HG03558 (cell line): Measurements from ENCODE around the gene EPB41L2.

Source experiments
- ATAC-seq: cut with Tn5 transposase; IDR thresholded peaks from one replicate; pipeline ENCODE4 v1.9.1; 2021; ENCODE audit warnings: moderate number of reproducible peaks; ENCODE audit not compliant: unreplicated experiment; ENCODE audit errors: extremely low read depth

The EPB41L2 gene

DNA sequence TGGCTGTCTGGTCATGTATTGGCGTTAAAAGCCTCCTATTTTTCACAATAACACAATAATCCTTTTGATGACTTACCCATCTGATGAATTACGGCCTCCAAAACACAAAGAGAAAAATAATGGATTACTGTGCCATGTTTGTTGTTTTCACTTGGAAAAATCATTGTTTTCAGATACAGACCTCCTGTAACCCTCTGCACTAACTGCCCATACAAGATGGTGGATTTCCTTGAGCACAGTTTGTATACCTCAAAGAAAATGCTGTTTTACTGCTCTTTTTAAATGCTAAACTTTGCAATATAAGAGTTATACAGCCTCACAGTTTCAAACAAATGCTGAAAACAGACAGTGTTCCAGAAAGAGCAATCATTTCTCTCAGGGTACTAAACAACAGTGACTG is 174.8 kb downstream of the EPB41L2 start:
- ATAC-seq: no peak

DNA sequence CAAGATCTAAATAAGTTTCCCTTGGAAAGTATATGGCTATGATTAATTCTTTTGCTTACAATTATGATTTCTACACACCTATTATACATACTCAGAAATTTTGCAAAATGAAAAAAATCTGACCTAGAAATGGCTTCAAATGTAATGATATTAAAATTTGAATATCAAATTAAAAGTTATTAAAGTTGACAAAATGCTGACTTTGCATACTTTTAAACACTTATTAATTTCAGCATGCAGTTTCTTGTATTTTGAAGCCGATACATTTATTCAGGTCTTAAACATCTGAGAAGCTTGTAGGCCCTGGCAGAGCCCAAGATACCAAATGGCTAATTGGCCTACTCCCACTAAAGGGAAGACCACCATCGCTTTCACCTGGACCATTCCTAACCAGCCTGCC is 176.1 kb downstream of the EPB41L2 start:
- no peak for ATAC-seq

DNA sequence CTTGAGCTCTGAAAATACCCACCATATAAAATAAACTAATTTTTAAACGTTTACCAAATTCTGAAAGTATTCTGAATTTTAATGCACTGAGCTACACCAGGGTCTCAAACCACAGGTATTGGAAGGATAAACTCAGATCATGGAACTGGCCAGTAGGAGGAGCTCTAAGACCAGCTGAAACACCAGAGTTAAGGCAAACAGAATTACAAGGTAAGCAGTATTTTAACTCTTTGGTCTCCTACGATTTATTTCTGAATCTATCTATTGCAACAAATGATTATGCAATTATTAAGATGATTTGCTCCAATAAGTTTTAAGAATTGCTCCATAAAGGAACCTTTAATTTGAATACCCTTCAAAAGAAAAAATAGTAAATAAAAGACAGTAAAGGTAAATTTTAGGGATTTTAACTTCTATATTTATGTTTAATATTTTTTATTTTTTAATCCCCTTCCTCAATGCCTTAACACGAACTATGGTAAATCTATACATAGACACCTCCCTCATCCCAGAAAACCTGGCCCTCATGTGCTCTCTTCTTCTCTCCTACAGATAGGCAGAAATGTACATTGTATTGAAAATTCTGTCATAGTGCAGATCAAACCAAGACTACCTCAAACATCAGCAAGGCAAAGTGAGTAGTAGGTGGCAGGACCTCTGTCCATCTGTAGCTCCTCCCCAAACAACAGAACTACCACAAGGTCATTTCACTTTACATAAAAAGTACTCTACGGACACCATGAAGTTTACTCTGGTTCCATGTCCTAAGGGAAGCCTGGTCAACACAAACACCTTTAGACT is 177.5 kb downstream of the EPB41L2 start:
- peak; percentile 73 for ATAC-seq

DNA sequence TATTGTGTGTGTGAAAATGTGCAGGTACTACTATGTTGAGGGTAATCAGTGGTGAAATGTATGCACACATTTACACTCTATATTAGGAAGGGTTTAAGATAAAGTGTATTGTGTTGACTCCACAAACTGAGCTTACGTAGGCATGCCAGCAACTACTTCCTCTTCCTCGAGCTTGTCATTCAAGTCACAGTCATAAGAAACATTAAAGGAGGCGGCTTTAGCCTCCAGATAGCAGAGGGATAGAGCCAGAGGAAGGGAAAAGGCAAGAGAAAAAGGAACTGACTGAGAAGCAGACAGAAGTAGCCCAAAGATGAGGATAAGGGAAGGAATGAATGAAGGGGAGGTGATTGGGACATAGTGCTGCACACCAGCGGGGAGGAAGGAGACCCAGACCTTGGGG is 180.7 kb downstream of the EPB41L2 start:
- ATAC-seq: no peak

DNA sequence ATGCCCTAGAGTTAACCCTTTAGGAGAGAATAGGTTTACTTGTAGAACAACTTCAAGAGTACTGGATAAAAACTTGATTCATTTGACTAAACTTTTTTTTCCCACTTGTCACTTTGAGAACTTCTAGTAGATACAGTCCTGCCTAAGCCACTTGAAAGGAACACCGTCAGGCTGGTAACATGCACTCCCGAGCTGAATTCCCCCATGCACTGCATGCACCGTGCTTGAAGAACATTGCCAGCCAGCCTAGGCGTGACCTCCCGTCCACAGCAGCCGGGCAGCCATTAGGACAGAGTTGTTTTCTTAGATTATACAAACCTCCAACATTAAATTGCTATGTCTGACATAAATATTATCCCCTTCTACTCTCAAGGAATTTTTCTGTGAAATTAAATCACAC is 183.2 kb downstream of the EPB41L2 start:
- ATAC-seq: no peak

DNA sequence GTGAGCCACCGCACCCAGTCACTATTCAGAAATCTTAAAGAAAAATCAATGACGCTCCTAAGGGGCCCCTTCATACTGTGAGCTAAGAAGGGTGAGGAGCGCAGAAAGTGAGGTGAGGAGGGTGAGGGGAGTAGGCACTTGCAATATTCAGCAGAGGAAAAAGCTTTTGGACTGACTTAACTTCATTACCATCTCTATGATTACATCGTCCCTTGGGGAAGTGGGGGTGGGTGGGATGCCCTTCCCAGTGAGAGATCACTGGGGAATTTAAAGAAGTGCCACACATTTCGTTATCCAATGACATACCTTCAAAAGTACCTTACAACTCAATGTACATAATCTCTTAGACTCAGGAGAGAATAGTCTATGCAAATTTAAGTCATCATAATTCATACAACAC is 189.3 kb downstream of the EPB41L2 start:
- ATAC-seq: no peak

DNA sequence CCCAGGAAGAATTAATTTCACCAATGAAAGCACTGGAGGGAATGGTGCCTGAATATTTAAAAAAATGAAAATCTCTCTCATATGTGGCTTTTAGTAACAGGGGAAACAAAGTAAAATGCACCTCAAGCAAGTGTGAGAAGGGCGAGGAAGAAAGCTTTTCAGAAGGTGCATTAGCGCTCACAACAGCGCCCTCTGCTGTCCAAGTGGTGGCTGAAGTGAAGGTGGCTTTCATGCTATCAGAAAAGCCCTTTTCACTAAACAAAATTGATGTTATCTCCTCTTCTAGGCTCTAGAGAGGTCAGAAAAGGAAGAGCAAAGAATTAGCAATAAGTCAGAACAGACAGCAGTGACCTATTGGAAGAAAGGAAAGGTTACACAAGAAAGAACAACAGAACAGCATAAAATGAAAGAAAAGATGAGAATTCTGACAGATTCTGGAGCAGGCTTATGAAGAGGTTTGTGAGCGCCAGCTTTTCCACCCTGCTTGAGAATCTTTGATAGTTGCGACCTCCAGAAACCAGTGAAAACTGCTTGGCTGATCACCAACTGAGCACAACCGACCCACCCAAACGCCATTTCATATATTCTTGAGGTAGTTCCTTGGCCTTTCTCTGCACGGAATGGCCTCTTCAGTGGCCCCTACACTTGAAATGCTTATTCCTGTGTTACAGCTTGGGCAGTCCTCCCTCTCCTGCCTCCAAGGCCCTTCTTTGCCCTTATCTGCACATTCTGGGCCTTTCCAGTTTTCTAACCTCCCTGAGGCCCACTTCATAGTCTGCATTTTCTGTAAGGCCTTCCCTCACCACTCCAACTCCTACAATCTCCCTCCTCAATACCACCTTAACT is 190.6 kb downstream of the EPB41L2 start:
- no peak for ATAC-seq

DNA sequence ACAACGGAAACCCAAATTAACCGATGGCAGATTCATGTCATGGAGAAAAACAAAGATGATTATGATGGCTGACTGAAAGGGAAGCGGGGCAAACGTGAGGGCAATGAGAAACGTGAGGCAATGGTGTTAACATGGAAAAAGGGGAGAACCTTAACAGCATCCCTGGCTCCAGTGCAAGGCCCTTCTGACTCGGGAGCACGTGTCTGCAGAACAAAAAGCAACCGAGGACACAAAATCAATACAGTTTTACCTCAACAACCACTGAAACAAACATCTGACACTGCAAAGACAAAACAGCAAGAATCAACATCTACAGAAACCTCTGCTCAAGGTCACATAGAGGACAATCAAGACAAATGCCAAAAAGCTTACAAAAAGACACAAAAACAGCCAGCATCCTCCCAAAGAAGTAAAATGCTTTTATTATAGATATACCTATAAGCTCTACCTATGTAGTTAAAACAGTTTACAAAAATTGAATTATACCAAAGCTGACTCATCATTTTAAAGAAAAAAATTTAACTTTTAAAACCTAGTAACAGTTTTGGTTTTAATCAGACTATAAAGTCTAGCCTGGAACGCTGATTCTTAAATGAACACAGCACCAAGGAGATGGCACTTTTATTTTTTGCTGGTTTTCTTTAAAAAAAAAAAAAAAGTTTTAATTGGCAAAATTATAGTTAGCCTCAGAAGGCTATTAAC is 192.7 kb downstream of the EPB41L2 start:
- no peak for ATAC-seq

DNA sequence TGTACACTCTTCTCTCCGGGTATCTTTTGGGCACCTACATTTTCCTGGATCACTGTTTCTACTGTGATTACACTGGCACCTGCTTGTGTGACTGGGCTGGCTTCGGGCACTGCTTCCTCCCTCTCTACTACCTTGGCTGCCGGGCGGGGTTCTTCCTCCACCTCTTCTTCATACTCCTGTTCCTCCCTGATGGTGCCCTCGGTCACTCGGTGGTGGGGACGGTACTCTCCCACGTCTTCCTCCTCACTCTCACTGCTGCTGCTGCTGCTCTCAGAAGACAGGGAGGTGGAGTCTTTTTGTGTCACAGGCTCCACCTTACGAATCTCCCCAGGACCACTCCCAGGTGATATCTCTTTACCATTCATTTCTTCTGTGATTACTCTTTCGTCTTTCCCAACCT is 193.4 kb downstream of the EPB41L2 start:
- ATAC-seq: no peak

DNA sequence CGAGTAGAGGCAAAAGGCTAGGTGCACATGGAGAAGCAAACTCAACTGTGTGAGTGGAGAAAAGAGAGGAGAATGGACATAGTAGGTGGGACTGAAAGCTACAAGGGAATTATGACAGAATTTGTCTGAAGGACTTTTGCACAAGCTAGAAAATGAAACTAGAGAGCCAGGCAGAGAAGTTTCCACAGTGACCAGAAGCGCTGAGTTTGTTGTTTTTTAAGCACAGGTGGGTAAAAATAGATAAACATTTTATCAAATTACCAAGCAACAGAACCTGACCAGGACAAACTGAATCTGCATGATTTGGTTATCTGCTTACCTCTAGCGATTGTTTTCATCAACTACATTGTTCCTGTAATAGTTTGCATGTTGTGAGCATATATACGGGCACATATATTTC is 197.3 kb downstream of the EPB41L2 start:
- ATAC-seq: no peak

DNA sequence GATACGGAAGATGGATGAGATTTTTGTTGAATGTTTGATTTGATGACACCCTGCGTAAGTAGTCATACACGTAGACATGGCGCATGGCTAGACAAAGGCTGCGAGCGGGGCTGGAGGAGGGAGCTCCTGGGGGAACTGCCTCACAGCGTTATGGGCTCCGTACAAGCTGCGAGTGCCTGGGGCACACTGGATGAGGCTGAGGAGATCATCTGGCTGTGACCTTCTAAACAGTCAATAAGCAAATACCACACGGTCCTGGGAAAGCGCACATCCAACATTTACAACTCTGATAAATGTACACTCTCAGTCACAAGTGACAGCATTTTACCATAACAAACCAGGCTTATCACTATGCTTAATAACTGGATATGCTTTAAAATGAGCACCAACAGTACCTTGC is 198.7 kb downstream of the EPB41L2 start:
- no peak for ATAC-seq

DNA sequence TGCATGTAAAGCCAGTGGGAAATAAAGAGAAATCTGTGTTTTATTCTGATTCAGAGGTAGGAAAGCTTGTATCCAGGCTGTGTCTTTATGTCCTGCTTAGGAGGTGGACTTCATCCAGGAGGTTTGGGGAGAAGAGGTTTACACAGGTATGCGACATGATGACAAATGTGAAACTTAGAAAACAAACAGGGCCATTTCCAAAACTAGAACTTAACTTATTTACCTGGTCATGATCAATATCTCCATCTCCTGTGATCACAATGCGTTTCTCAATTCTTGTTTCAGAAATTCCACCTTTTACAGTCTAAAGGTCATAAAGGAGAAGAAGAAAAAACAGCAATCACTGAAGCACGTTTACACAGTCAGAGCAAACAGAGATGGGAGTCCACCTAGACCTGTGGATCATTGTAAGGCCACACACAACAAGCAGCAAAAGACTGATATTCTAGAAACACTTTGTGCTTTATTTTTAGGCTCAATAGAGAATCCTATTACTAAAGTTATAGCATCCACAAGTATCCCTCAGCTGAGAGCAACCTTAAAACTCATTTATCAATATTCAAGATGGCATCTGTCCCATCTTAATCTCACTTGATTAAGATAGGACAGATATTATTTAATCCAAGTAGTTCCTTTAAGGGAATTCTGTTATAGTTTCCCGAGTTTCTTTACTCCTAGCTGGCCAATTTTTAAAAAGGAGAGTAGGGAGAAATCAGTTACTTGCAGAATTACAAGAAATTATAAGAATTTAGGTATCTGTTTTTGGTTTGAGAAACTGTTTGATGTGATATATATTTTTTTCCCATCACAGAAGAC is 199.4 kb downstream of the EPB41L2 start:
- ATAC-seq: no peak

DNA sequence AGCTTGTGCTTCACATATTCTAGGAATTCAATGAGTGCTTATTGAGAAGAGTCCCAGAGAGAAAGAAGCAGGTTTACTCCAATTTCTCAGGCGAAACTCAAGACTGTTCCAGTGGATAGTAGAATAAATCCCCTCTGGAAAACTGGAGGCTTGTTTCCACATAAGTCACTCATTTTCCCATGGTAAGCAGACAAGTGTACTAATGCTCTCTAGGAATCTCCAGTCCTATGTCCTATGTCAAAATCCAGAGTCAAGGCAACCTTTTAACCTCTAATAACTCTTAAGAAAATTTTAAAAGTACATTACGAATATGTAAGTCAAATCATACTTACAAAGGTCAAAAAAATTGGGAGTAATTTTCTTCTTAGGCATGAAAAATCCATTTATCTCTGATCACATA is 200.7 kb downstream of the EPB41L2 start:
- no peak for ATAC-seq

DNA sequence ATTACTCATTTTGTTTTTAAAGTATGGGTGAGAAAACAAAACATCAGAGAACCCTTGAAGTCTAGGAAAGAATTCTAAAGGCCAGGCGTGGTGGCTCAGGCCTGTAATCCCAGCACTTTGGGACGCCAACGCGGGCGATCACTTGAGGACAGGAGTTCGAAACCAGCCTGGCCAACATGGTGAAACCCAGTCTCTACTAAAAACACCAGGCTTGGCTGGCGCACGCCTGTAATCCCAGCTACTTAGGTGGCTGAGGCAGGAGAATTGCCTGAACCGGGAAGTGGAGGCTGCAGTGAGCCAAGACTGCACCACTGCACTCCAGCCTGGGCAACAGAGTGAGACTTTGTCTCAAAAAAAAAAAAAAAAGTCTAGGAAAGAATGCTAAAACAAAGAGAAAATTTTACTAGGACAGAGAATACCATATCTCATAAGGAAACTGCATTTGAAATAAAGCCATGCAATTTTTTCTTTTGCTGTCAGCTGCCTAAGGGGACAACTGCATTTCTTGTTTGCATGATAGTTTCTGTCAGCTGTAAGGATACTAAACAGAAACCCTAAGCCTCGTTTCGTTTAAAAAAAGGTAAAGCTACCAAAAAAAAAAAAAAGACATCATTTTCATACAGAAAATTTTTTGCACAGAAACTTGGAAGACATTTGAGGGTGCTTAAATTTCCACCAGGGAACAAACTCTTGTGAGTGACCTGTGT is 203.7 kb downstream of the EPB41L2 start:
- no peak for ATAC-seq

DNA sequence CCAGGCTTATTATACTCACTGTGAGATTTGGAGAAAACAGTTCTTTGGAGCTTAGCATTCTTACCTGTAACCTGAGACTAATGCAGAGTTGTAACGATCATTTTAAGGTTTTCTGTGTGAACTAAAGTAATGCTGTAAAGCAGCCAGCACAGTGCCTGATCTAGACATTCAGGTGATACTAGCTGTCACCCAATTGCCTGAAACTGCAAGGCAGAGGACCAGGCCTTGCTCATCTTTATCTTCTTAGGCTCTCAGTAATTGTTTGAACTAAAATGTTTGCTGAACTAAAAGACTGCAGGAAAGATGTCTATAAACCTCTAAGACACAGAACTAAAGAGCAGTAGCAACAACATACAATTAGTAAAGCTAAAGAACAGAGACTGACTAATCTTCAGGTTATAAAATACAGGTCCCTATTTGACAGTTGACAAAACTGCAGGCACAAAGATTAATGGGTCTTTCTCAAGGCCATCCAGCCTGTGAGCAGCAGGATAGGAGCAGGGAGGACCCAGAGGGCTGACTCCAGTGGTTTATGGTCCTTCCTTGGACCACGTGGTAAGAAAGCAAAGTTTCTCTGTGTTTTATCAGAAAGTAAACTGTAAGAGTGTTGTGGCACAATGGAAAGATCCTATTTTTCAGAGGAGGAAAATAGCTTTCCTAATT is 204.4 kb downstream of the EPB41L2 start:
- ATAC-seq: no peak

DNA sequence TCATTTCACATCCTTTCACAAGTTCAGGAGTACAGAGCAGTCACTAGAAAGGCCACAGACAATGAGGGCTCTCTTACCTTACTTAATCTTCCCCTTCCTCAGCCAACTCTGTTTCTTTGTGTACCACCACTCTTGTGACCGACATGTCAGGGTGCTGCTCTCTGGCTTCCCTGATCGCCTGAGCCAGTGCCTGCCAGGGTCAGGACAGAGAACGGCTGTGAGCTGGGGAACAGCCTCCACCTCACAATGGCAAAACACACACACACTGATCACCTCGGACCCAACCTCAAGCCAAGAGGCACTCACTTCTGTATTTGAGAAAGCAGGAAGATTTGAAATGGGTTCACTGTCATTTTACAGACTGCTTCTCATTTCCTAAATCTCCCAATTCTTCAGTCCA is 205.0 kb downstream of the EPB41L2 start:
- ATAC-seq: no peak

DNA sequence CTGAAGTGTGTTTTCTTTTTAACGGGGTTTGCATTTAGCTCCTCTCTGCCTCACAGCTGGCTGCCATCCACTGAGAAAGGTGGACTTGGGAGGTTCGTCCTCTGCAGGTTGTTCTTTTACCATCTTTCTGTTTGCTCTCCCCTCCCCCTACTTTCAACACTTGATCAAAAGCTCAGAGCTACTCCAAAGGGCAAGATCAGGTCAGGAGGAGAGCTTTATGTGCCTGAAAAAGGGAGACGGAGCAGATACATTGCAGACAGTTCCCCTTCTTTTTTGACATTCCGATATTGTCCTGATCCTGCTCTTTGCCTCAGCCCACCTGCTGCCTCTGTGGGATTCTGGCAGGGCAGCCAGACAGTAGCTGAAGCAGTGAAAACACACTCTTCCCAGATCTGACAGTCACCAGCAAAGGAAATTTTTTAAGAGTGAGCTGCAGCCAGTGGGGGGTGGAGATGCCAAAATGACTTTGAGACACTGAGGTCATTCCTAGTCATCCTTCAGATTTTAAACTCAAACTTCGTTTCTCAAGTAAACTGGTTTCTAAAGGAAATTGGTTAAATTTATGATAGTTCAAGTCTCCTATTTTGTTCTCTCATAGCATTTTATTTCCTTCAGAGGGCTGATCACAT is 209.4 kb downstream of the EPB41L2 start:
- ATAC-seq: no peak

DNA sequence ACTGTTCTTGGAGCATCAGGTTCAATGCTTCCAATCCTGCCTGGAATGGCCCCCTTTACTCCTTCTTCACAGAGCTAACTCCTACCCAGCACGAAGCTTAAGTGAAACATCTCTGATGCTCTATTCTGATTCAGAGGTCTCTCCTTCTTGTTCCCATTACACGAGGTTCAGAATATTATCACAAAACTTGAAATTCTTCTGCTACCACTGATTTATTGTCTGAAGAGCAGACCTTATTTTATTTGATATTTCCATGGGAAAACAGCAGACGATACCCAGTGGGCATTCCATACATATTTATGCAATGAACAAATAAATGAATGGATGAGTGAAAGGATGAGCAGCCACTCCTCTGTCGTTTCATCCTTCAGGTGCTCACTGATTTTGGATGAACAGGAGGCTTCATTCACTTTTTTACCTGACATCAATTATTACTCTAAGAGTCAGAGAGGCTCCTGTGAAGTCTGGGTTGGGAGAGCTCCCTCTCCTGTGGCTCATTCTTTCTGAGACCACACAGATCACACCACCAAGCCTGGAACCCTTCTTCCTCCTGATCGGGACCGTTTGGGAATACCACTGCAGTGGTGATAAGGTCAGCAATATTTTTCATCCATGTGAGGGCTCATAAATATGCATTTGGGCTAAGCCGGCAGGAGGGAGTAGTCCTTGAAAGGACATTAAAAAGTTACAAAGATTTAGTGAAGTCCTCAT is 210.0 kb downstream of the EPB41L2 start:
- no peak for ATAC-seq
